Measurements from ENCODE around the gene CTAGE1.
"Not testable (repeated sequence)": the region's sequence is repeated elsewhere in the genome, so short reads cannot be mapped to it uniquely, and the experiment has no call there.

Gene CTAGE1

DNA sequence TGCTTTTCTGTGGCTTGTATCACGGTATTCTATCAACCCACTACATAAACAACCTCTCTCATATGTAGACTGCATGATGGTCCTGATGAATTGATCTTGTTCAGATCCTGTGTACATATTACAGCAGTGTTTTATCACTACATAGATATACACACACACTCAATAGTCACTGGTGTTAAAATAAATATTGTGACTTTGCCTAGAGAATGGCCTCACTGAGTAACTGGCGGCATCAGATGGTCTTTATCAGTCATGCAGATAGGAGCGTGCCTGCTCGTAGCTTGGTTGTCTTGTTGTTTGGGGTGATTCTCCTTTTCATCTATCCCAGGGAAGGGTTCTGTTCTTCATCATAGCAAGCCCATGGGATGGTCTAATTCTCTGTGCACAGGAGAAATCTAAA lies 18.4 kb upstream of the CTAGE1 start:
- no peak for DNase-seq (ENCODE audit: low read depth)

DNA sequence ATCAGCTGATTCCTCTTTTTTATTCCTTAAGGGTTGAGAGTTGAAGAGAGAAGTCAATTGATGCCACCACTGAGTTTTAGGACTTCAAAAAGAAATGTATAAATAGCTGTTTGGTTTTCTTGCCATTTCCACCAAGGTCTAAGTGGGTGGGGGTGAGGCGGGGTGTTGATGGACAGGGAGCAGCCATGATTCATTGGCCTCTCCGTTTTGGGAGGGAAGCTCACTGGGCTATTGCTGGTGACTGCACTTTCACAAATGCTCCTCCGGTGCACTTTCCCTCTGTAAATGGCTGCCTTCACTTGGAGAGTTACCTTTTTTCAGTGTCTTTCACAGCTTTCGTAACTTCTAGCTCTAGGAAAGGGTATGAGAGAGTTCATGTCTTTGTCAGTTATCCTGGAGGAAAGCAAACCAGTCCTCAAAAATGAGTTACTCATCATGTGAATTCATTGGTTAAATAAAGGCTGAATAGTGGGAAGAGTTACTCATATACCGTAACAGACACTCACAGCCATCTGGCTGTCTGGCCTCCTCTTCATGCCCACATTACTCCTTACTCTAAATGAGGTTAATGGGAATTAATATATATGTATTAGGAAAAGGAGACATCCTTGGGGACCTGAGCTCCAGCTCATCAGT lies 17.4 kb upstream of the CTAGE1 start:
- DNase-seq (ENCODE audit: low read depth) = peak; percentile 69

DNA sequence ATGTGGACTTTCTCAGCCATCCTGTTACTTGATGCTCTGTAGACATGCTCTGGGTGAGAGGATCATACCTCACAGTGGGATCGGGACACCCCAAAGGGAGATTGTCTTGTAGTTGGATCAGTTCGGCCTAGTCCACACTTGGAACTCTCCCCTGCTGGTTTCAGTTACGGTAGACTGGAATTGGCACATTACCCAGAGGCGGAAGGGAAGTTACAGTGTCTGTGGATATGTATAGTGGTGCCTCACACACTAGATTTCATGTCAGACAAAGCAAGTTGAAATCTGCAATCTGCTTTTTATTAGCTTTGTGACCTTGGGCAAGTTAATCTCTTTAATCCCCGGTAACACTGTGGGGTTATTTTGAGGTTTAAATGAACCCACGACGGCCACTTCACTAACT lies 16.2 kb upstream of the CTAGE1 start:
- no peak for DNase-seq (ENCODE audit: low read depth)

DNA sequence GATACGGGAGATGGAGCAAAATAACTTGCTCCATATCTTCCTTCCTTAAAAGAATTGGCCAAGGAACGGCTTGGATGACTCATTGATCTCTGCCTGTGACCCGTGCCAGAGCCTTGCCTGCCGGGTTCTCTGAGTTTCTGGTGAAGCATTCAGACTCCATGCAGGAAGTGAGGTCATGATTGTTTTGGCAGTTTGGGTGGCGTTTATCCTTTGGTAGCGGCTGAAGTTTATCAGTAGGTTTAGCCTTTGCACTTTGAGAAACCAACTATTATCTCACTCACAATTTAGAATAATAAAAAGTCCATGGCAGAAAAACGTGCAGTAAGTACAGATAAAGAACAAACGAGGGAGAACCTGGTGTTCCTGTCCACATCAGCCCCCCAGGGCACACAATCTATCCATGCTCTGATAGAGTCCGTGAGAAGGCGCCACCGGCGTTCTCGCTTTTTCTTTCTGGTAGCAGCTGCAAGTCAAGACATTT lies 15.0 kb upstream of the CTAGE1 start:
- peak; percentile 87 for DNase-seq (ENCODE audit: low read depth)

DNA sequence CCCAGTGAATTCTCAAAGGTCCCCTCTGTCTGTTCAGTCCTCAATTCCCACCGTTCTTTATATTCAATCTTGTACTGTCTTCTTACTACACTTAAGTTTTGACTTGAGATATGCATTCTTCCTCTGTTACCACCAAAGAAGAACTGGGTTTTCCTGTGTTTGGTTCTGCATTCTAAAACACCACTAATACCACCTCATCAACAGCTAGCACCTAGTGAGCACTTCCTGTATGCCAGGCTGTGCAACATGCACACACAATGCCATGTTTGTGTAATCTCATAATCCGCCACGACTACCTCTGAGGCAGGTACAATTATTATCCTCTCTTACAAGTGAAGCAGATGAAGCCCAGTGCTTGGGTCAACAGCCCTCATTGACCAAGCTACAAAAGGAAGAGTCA lies 11.8 kb upstream of the CTAGE1 start:
- DNase-seq (ENCODE audit: low read depth) = no peak

DNA sequence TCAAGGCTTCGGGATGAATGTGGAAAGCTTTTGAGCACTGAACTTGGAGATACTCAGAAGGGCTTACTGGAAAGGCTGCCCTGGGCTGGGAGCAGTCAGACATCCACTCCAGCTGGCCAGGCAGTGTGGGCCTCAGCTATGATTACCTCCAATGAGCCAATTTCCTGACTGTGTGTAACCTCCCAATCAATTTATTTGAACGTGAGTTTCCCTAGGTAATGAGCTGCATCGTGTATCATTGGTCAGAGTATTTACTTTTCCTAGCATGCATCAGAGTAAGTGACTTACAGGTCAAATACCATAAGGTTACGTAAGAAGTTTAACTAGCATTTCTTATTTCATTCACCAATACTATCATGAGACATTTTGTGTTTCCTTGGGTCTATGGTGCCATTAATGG lies 11.0 kb upstream of the CTAGE1 start:
- peak; percentile 5 for DNase-seq (ENCODE audit: low read depth)

DNA sequence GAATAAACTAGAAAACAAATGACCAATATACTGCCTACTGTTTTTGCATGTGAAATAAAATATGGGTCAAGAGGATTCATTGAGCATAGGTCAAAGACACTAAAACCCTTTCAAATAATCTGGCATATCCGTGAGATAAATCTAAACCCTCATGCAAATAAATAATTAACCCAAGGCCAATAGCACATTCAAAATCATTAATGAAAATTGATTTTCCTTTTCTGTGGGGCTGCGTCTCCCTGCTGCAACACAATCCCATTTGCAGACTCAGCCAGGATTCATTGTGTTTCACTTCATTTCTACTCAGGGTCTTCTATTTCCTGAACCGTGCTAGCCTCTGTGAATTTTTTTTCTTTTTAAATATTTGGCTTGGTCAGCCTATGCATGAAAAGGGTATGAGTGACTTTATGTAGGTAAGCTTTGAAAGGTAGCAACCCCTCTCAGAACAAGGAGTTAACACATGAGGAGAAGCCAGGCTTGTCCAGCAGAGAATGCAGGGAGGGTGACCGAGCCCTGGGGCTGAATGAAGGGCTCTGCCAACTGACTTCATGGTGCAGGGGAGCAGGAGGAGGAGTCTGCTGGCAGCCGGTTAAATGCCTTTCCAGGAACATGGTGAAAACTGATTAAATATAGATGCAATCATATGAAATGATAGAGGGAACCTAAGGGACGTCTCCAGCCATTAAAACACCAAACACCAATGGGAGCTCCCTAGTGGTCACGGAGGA lies 10.3 kb upstream of the CTAGE1 start:
- no peak for DNase-seq (ENCODE audit: low read depth)

DNA sequence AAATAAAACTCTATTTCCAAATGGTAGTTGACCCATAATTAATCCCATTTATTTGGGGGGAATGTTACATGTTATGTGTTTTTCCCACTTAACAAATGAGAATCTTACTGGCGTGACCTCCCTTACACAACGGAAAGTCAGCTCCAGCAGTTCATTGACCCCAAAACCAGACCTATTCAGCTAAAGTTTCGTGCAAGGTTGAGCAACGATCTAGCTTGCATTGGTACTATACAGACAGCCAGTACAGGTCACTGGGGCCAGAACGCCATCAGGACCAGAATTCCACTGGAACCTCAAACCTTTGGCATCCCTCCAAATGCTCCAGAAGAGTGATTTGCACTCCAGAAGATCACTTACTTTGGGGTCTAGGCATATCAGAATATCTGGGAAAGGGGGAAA lies 6.8 kb upstream of the CTAGE1 start:
- DNase-seq (ENCODE audit: low read depth) = no peak

GRCh38 chr18:22423878-22424564 lies 6.3 kb upstream of the CTAGE1 start:
- no peak for DNase-seq (ENCODE audit: low read depth)

- no peak for DNase-seq (ENCODE audit: low read depth)
Observed at GRCh38 chr18:22422909-22423548, 5.3 kb upstream of the CTAGE1 start.

GRCh38 chr18:22420652-22421051 lies 2.9 kb upstream of the CTAGE1 start:
- DNase-seq (ENCODE audit: low read depth) = no peak

DNA sequence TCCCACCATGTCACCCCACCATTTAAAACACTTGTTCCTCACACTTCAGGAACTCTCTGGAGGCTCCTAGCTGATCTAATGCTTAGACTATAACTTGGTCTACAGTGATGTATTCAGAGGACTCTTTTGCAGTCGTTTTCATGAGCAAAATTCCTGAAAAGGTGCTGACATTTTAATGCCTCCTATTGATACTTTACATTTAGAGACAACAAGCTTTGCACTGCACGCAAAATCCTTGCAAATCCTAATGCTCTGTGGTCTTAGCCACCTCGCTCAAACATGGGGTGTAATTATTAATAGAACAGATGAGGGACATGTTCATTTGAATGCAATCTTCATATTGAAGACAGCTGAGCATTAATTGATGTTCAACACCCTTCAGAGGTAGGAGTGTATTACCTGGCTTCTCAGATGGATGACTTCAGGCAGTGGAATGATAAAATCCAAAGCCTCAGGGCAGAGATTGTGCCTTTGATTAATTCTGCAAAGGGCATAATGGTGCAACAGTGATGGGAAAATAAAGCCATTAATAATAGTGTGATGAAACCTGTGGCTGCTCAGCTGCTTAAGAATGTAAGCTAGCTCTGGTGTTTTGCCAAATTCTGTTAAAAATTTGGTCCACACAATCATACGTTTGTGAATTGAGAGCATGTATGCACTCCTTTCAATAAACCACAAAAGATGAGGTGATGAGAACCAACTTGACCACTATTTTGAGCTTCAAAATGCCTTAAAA lies 5.4 kb downstream of the CTAGE1 start:
- no peak for DNase-seq (ENCODE audit: low read depth)

DNA sequence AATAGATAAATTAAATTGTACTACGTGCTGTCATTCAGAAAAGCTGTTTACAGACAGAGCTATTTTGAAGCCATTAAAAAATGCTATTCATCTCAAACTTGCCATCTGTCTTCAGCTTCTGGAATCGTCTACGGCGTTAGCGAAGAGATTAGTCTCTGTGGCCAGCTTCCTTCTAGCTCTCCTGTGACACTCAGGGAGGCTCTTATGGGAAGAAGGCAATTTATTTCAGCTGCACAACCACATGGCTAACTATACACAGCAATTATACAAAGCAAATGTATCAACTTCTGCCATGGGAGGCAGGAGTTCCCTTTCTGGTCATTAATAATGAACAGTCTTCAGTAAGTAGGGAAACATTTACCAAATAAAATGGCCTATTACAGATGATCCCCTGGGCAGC lies 6.3 kb downstream of the CTAGE1 start:
- DNase-seq (ENCODE audit: low read depth) = no peak

GRCh38 chr18:22410126-22410525 lies 7.6 kb downstream of the CTAGE1 start:
- no peak for DNase-seq (ENCODE audit: low read depth)

- DNase-seq (ENCODE audit: low read depth) = no peak
Observed at GRCh38 chr18:22409445-22409844, 8.3 kb downstream of the CTAGE1 start.

DNA sequence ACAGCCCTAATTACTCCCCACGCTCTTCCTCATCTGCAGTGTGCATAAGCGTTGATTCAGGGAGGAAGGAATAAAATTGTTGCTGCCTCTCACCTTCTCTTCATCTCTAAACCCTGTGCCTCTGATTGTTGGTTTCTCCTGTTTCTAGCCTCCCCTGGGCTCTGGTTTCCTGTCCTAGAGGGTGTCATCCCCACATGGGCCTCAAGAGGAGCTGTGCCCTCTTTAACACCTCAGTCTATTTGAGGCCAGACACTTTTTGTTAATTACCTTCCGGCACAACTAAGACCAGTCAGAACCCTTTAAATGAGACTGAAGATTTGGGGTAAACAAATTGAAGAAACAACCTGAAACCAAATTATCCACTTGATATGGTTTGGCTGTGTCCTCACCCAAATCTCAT lies 9.7 kb downstream of the CTAGE1 start:
- no peak for DNase-seq (ENCODE audit: low read depth)

DNA sequence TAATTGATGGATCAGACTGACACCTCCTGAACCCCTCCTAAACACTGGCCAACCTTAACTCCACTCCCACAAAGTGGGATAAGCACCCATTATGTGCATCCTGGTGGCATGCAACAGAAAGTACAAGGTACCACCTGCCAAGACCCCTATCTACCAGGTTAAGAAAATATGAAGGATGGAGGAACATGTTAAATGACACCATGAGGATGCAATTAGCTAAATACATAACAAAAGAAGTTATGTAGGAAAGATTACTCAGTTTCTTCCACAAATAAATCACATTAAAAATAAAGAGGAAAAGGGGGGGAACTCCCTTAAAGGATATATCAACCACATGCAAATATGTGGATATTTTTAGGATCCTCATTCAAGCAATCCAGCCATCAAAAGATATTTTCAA lies 12.6 kb downstream of the CTAGE1 start:
- no peak for DNase-seq (ENCODE audit: low read depth)

GRCh38 chr18:22403950-22404349 lies 13.8 kb downstream of the CTAGE1 start:
- no peak for DNase-seq (ENCODE audit: low read depth)

GRCh38 chr18:22399949-22400348 lies 17.8 kb downstream of the CTAGE1 start:
- DNase-seq (ENCODE audit: low read depth) = no peak

- no peak for DNase-seq (ENCODE audit: low read depth)
Observed at GRCh38 chr18:22398464-22398863, 19.3 kb downstream of the CTAGE1 start.

GRCh38 chr18:22394428-22394827 lies 23.3 kb downstream of the CTAGE1 start:
- no peak for DNase-seq (ENCODE audit: low read depth)

DNA sequence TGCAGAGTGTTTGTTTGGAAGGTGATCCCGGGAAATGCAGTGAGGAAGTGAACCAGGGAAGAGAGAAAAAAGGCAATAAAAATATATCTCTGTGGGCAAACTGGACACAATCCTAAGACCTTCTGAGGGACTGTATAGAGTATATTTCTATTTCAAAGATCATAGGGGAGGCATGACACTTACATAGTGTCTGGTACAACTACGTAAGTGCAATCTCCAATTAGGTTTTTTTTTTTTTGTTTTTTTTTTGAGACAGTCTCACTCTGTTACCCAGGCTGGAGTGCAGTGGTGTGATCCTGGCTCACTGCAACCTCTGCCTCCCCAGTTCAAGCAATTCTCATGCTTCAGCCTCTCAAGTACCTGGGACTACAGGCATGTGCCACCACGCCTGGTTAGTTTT lies 24.6 kb downstream of the CTAGE1 start:
- DNase-seq (ENCODE audit: low read depth) = not testable (repeated sequence)
